Breast epithelium (tissue), 3 donors: ENCODE data around the gene TF.

Source experiments
- POLR2A ChIP-seq: fragments of 450-650 bp; IDR thresholded peaks from one replicate; pipeline ENCODE4 v1.6.1; 2016; ENCODE audit warnings: antibody characterized with exemption, mild to moderate bottlenecking, moderate library complexity
- TF ChIP-seq, protein P1 (sequence below), 3 donors: fragments of 450-650 bp; IDR thresholded peaks; one replicate each; pipeline ENCODE4 v1.5.1; 2016 to 2017; ENCODE audit warnings: antibody characterized with exemption in 3 of 3, mild to moderate bottlenecking in 3 of 3, moderate library complexity in 3 of 3

DNA sequence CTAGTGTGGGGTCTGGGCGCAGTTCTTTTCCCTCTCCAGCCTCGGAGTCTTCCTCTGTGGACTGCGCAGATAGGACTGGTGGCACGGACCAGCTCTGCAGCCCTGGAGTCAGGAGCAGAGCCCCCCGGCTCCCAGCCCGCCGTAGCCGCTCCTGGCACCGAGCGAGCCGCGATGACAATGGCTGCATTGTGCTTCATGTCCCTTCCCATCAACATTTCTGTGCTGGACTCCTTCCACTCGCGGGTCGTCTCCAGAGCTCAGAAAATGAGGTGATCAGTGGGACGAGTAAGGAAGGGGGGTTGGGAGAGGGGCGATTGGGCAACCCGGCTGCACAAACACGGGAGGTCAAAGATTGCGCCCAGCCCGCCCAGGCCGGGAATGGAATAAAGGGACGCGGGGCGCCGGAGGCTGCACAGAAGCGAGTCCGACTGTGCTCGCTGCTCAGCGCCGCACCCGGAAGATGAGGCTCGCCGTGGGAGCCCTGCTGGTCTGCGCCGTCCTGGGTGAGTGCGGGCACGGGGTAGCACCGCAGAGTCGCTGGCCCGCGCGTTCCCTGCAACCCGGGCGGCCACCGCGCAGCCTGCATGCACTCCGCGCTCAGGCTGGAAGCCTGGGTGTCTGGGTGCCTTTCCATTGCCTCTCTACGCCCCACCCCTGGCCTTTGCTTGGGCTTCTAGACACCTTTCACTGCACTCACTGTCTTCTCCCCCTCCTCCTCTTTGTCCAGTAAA lies at the start of gene TF:
- no peak for TF ChIP-seq POLR2A
- TF ChIP-seq, protein P1, sequence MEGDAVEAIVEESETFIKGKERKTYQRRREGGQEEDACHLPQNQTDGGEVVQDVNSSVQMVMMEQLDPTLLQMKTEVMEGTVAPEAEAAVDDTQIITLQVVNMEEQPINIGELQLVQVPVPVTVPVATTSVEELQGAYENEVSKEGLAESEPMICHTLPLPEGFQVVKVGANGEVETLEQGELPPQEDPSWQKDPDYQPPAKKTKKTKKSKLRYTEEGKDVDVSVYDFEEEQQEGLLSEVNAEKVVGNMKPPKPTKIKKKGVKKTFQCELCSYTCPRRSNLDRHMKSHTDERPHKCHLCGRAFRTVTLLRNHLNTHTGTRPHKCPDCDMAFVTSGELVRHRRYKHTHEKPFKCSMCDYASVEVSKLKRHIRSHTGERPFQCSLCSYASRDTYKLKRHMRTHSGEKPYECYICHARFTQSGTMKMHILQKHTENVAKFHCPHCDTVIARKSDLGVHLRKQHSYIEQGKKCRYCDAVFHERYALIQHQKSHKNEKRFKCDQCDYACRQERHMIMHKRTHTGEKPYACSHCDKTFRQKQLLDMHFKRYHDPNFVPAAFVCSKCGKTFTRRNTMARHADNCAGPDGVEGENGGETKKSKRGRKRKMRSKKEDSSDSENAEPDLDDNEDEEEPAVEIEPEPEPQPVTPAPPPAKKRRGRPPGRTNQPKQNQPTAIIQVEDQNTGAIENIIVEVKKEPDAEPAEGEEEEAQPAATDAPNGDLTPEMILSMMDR (IDR thresholded peaks at IDR 0.05): no peak
